HEK293 (cell line): ENCODE data around the gene CENPT.

ENCODE experiments used
- BCL11A ChIP-seq: fragments of 450-650 bp; formaldehyde crosslinking; IDR thresholded peaks from 2 replicates; pipeline ENCODE4 v1.5.1; 2016; ENCODE audit warnings: low read depth, missing biosample characterization, missing genetic modification characterization
- BCL6B ChIP-seq: fragments of 450-650 bp; formaldehyde crosslinking; IDR thresholded peaks from 2 replicates; pipeline ENCODE4 v1.5.1; 2017; ENCODE audit warnings: missing biosample characterization, missing genetic modification characterization
- HOXD13 ChIP-seq: sonication (generic); formaldehyde crosslinking; IDR thresholded peaks from 2 replicates; pipeline ENCODE4 v1.8.0; 2022; ENCODE audit warnings: missing genetic modification reagents, borderline replicate concordance
- KLF1 ChIP-seq: fragments of 450-650 bp; formaldehyde crosslinking; IDR thresholded peaks from 2 replicates; pipeline ENCODE4 v1.5.1; 2016; ENCODE audit warnings: missing biosample characterization, missing genetic modification characterization
- KLF10 ChIP-seq: fragments of 450-650 bp; IDR thresholded peaks from 2 replicates; pipeline ENCODE4 v1.5.1; 2018; ENCODE audit warnings: missing biosample characterization, mild to moderate bottlenecking, missing genetic modification characterization
- MZF1 ChIP-seq: fragments of 450-650 bp; formaldehyde crosslinking; IDR thresholded peaks from 2 replicates; pipeline ENCODE4 v1.5.1; 2017; ENCODE audit warnings: missing biosample characterization, missing genetic modification characterization, borderline replicate concordance
- PRDM1 ChIP-seq: fragments of 450-650 bp; formaldehyde crosslinking; IDR thresholded peaks from 2 replicates; pipeline ENCODE4; 2016; ENCODE audit warnings: missing biosample characterization, missing genetic modification characterization
- RBAK ChIP-seq: fragments of 450-650 bp; formaldehyde crosslinking; IDR thresholded peaks from 2 replicates; pipeline ENCODE4 v1.5.1; 2016; ENCODE audit warnings: missing biosample characterization, missing genetic modification characterization
- TCF7L2 ChIP-seq: IDR thresholded peaks from 2 replicates; pipeline ENCODE4 v1.6.1; 2011; ENCODE audit warnings: low read depth, mild to moderate bottlenecking, inconsistent platforms, low read length, moderate library complexity, borderline replicate concordance
- YY2 ChIP-seq: fragments of 450-650 bp; formaldehyde crosslinking; IDR thresholded peaks from 2 replicates; pipeline ENCODE4 v1.5.1; 2016; ENCODE audit warnings: missing biosample characterization, missing genetic modification characterization
- ZBTB8A ChIP-seq: fragments of 450-650 bp; formaldehyde crosslinking; IDR thresholded peaks from 2 replicates; pipeline ENCODE4 v1.5.1; 2016; ENCODE audit warnings: missing biosample characterization, missing genetic modification characterization
- ZEB2 ChIP-seq: fragments of 450-650 bp; formaldehyde crosslinking; IDR thresholded peaks from 2 replicates; pipeline ENCODE4 v1.5.1; 2016; ENCODE audit warnings: missing biosample characterization, missing genetic modification characterization
- ZFP3 ChIP-seq: fragments of 450-650 bp; formaldehyde crosslinking; IDR thresholded peaks from 2 replicates; pipeline ENCODE4 v1.5.1; 2016; ENCODE audit warnings: low read depth, missing biosample characterization, missing genetic modification characterization
- ZNF10 ChIP-seq: fragments of 450-650 bp; formaldehyde crosslinking; IDR thresholded peaks from 2 replicates; pipeline ENCODE4 v1.5.1; 2017; ENCODE audit warnings: missing biosample characterization, missing genetic modification characterization
- ZNF112 ChIP-seq: fragments of 450-650 bp; formaldehyde crosslinking; IDR thresholded peaks from 2 replicates; pipeline ENCODE4 v1.5.0; 2017; ENCODE audit warnings: missing biosample characterization, missing genetic modification characterization
- ZNF114 ChIP-seq: fragments of 450-650 bp; formaldehyde crosslinking; IDR thresholded peaks from 2 replicates; pipeline ENCODE4 v1.5.0; 2017; ENCODE audit warnings: missing biosample characterization, missing genetic modification characterization
- ZNF121 ChIP-seq: fragments of 450-650 bp; formaldehyde crosslinking; IDR thresholded peaks from 2 replicates; pipeline ENCODE4 v1.5.1; 2016; ENCODE audit warnings: missing biosample characterization, missing genetic modification characterization
- ZNF19 ChIP-seq: fragments of 450-650 bp; formaldehyde crosslinking; IDR thresholded peaks from 2 replicates; pipeline ENCODE4; 2016; ENCODE audit warnings: missing biosample characterization, missing genetic modification characterization, low read depth
- ZNF214 ChIP-seq: fragments of 450-650 bp; formaldehyde crosslinking; IDR thresholded peaks from 2 replicates; pipeline ENCODE4 v1.5.1; 2017; ENCODE audit warnings: missing biosample characterization, mild to moderate bottlenecking, missing genetic modification characterization, borderline replicate concordance
- ZNF239 ChIP-seq: fragments of 450-650 bp; formaldehyde crosslinking; IDR thresholded peaks from 2 replicates; pipeline ENCODE4 v1.5.1; 2016; ENCODE audit warnings: missing biosample characterization, missing genetic modification characterization
- ZNF274 ChIP-seq, 2 experiments: fragments of 200-500 bp in 1 of 2; fragments of 450-650 bp in 1 of 2; sonication (Bioruptor generic) in 1 of 2; formaldehyde crosslinking in 1 of 2; IDR thresholded peaks; 2 replicates each; pipeline versions ENCODE4 v1.5.1 to v1.6.1; 2014 to 2016; ENCODE audit warnings: borderline replicate concordance in 1 of 2, inconsistent platforms in 1 of 2, low read length in 1 of 2, missing biosample characterization in 1 of 2, missing genetic modification characterization in 1 of 2
- ZNF302 ChIP-seq: fragments of 450-650 bp; formaldehyde crosslinking; IDR thresholded peaks from 2 replicates; pipeline ENCODE4 v1.5.1; 2016; ENCODE audit warnings: missing biosample characterization, missing genetic modification characterization, low read depth
- ZNF354C ChIP-seq: fragments of 450-650 bp; formaldehyde crosslinking; IDR thresholded peaks from 2 replicates; pipeline ENCODE4 v1.5.1; 2016; ENCODE audit warnings: missing biosample characterization, missing genetic modification characterization, low read depth, borderline replicate concordance
- ZNF362 ChIP-seq: fragments of 450-650 bp; formaldehyde crosslinking; IDR thresholded peaks from 2 replicates; pipeline ENCODE4 v1.5.1; 2016; ENCODE audit warnings: missing biosample characterization, missing genetic modification characterization
- ZNF404 ChIP-seq: fragments of 450-650 bp; formaldehyde crosslinking; IDR thresholded peaks from 2 replicates; pipeline ENCODE4 v1.5.1; 2017; ENCODE audit warnings: missing biosample characterization, missing genetic modification characterization
- ZNF423 ChIP-seq: fragments of 450-650 bp; formaldehyde crosslinking; IDR thresholded peaks from 2 replicates; pipeline ENCODE4 v1.5.1; 2016; ENCODE audit warnings: missing biosample characterization, missing genetic modification characterization
- ZNF48 ChIP-seq: fragments of 450-650 bp; formaldehyde crosslinking; IDR thresholded peaks from 2 replicates; pipeline ENCODE4 v1.5.1; 2016; ENCODE audit warnings: missing biosample characterization, missing genetic modification characterization
- ZNF488 ChIP-seq: fragments of 450-650 bp; formaldehyde crosslinking; IDR thresholded peaks from 2 replicates; pipeline ENCODE4 v1.5.1; 2016; ENCODE audit warnings: missing biosample characterization, missing genetic modification characterization
- ZNF501 ChIP-seq: fragments of 450-650 bp; formaldehyde crosslinking; IDR thresholded peaks from 2 replicates; pipeline ENCODE4 v1.5.1; 2016; ENCODE audit warnings: missing biosample characterization, missing genetic modification characterization
- ZNF529 ChIP-seq: fragments of 450-650 bp; formaldehyde crosslinking; IDR thresholded peaks from 2 replicates; pipeline ENCODE4 v1.5.1; 2017; ENCODE audit warnings: missing genetic modification characterization, missing biosample characterization; ENCODE audit not compliant: insufficient replicate concordance
- ZNF549 ChIP-seq: fragments of 450-650 bp; IDR thresholded peaks from 2 replicates; pipeline ENCODE4 v1.5.1; 2018; ENCODE audit warnings: missing biosample characterization, missing genetic modification characterization, mild to moderate bottlenecking, inconsistent platforms, moderate library complexity
- ZNF558 ChIP-seq: fragments of 450-650 bp; formaldehyde crosslinking; IDR thresholded peaks from 2 replicates; pipeline ENCODE4 v1.5.1; 2016; ENCODE audit warnings: missing biosample characterization, missing genetic modification characterization
- ZNF585B ChIP-seq: fragments of 450-650 bp; formaldehyde crosslinking; IDR thresholded peaks from 2 replicates; pipeline ENCODE4 v1.5.1; 2016; ENCODE audit warnings: missing biosample characterization, missing genetic modification characterization
- ZNF626 ChIP-seq: fragments of 450-650 bp; sonication (Bioruptor Pico); formaldehyde crosslinking; IDR thresholded peaks from 2 replicates; pipeline ENCODE4 v1.5.1; 2018; ENCODE audit warnings: missing biosample characterization, missing genetic modification characterization, inconsistent platforms
- ZNF629 ChIP-seq: fragments of 450-650 bp; formaldehyde crosslinking; IDR thresholded peaks from 2 replicates; pipeline ENCODE4 v1.5.1; 2017; ENCODE audit warnings: missing biosample characterization, missing genetic modification characterization
- ZNF670 ChIP-seq: fragments of 450-650 bp; formaldehyde crosslinking; IDR thresholded peaks from 2 replicates; pipeline ENCODE4 v1.5.1; 2016; ENCODE audit warnings: missing biosample characterization, missing genetic modification characterization, low read depth
- ZNF830 ChIP-seq: fragments of 450-650 bp; IDR thresholded peaks from 2 replicates; pipeline ENCODE4 v1.5.0; 2018; ENCODE audit warnings: missing biosample characterization, missing genetic modification characterization, low read depth, mild to moderate bottlenecking, moderate library complexity

Gene CENPT

GRCh38 chr16:67842509-67843342 is 4.8 kb downstream of the CENPT start (continued):
- 0 out of 2 replicates have a peak, but pooled peaks have one; percentile 9 for TF ChIP-seq BCL6B (tag by site-specific recombination)
- no peak for TF ChIP-seq ZNF19 (tag by site-specific recombination)
- TF ChIP-seq ZNF629: no peak
- TF ChIP-seq ZNF830: no peak
- TF ChIP-seq ZNF114 (tag by site-specific recombination): no peak
- no peak for TF ChIP-seq KLF1 (tag by site-specific recombination)
- TF ChIP-seq ZNF404: no peak
- no peak for TF ChIP-seq ZNF558 (tag by site-specific recombination)
- TF ChIP-seq ZNF488: no peak
- TF ChIP-seq ZNF501: 0 out of 2 replicates have a peak, but pooled peaks have one; percentile 41
- TF ChIP-seq ZNF423: no peak
- TF ChIP-seq YY2 (tag by site-specific recombination): peak; percentile 22; the same call in 1 of the 2 replicates
- TF ChIP-seq ZNF302 (tag by site-specific recombination): no peak
- TF ChIP-seq PRDM1: 0 out of 2 replicates have a peak, but pooled peaks have one; percentile 41
- no peak for TF ChIP-seq TCF7L2
- TF ChIP-seq MZF1 (tag by site-specific recombination): no peak
- no peak for TF ChIP-seq ZNF529 (tag by site-specific recombination)
- no peak for TF ChIP-seq ZNF121 (tag by site-specific recombination)
- TF ChIP-seq ZNF362 (tag by site-specific recombination): no peak
- TF ChIP-seq BCL11A (tag by site-specific recombination): no peak
- no peak for TF ChIP-seq HOXD13 (CRISPR knock-in tag)
- TF ChIP-seq ZNF112 (tag by site-specific recombination): no peak
- TF ChIP-seq ZNF239 (tag by site-specific recombination): no peak
- TF ChIP-seq ZNF274 (IDR thresholded peaks at IDR 0.05; ENCODE audit: low read length): no peak
- no peak for TF ChIP-seq ZNF274 (tag by site-specific recombination; IDR thresholded peaks at IDR 0.05; ENCODE audit: borderline replicate concordance)
- no peak for TF ChIP-seq RBAK
- TF ChIP-seq ZEB2 (tag by site-specific recombination): no peak; the same call in 1 of the 2 replicates
- no peak for TF ChIP-seq ZNF585B
- no peak for TF ChIP-seq ZNF670 (tag by site-specific recombination)
- TF ChIP-seq ZBTB8A (tag by site-specific recombination): peak; percentile 60; the same call in 1 of the 2 replicates
- TF ChIP-seq ZNF626: no peak
- no peak for TF ChIP-seq ZNF48 (tag by site-specific recombination)
- TF ChIP-seq ZFP3 (tag by site-specific recombination): no peak
- TF ChIP-seq ZNF549 (tag by site-specific recombination): no peak
- TF ChIP-seq ZNF10 (tag by site-specific recombination): 0 out of 2 replicates have a peak, but pooled peaks have one; percentile 9
- TF ChIP-seq KLF10: no peak
- no peak for TF ChIP-seq ZNF214 (tag by site-specific recombination)
- TF ChIP-seq ZNF354C (tag by site-specific recombination): no peak
